Measurements from ENCODE around the gene AHCYL2.
A peak's percentile ranks its signal among the peaks of the same experiment; 100 is the strongest.
"Not testable (repeated sequence)": the region's sequence is repeated elsewhere in the genome, so short reads cannot be mapped to it uniquely, and the experiment has no call there.

AHCYL2 gene

DNA sequence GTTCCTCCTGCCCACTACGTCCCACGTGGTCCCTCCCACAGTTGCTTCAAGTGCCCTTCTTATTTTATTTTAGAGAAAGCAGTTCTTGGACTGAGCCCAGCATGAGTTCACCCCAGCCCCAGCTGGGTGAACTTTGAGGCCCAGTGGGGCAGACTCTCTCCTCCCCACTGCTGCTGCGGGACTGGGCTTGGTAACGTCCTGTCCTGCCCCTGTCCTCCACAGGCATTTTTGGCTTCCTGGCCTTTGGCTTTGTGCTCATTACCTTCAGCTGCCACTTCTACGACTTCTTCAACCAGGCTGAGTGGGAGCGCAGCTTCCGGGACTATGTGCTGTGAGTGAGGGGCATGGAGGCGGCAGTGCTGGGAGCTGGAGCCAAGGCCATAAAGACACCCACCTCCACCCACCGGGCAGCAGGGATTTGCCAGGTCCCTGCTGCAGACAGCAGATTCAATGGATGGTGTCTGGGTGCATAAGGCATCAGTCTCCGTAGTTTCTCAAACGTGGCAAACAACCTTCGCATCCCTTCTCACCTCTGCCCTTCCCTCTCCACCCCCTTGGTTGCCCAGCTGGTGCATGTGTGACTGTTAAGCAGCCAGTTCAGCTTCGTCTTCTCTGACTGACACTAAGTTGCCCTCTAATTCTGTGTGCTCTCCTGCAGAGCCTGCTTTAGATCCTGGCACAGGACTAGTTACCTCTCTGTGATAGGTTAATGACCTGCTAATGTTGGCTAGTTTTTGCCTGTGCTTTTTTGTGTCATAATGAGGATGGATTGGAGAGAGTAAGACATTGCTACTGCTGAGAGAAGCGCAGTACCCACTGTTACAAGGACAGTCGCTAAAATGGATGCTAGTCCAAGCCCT, 15.5 kb upstream of the AHCYL2 start:
- no peak for DNase-seq

DNA sequence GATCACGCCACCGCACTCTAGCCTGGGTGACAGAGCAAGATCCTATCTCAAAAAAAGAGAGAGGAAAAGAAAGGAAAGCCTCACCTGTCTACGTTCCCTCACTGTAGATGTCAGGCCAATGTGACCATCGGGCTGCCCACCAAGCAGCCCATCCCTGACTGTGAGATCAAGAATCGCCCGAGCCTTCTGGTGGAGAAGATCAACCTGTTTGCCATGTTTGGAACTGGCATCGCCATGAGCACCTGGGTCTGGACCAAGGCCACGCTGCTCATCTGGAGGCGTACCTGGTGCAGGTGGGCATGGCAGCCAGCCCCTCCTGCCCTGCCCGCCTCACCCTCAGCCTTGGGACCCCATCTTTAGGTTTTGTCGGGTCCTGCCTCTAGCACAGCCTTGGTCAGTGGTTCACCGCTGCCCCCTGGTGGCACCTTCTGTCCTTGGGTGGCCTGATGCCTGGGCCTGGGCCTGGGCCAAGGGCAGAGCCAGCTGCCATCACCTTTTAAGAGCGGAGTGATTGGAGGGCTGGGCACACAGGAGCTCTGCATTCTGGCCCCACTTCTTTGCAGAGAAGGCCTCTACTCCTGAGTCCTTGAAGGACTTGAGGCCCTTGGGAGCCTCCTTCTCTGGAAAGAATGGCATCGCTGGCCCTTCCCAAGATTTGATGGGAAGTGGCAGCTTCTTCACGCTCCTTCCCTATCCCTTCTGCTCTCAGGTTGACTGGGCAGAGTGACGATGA, 14.4 kb upstream of the AHCYL2 start:
- DNase-seq: peak; percentile 34

DNA sequence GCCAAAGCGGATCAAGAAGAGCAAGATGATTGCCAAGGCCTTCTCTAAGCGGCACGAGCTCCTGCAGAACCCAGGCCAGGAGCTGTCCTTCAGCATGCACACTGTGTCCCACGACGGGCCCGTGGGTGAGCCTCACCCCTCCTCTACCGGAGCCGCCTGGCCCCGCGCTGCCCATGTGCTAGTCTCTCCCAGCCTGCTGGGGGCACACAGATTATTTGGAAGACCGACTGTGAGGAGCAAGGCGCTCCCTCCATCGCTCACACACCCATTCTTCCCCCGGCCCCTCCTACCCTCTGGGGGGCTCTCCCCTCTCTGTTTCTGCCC, 13.9 kb upstream of the AHCYL2 start:
- no peak for DNase-seq

DNA sequence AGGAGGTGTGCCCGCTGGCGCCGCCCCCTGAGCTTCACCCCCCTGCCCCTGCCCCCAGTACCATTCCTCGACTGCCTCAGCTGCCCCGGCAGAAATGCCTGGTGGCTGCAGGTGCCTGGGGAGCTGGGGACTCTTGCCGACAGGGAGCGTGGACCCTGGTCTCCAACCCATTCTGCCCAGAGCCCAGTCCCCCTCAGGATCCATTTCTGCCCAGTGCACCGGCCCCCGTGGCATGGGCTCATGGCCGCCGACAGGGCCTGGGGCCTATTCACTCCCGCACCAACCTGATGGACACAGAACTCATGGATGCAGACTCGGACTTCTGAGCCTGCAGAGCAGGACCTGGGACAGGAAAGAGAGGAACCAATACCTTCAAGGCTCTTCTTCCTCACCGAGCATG, 12.7 kb upstream of the AHCYL2 start:
- DNase-seq: no peak

DNA sequence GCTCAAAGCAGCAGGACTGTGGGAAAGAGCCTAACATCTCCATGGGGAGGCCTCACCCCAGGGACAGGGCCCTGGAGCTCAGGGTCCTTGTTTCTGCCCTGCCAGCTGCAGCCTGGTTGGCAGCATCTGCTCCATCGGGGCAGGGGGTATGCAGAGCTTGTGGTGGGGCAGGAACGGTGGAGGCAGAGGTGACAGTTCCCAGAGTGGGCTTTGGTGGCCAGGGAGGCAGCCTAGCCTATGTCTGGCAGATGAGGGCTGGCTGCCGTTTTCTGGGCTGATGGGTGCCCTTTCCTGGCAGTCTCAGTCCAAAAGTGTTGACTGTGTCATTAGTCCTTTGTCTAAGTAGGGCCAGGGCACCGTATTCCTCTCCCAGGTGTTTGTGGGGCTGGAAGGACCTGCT, 12.2 kb upstream of the AHCYL2 start:
- DNase-seq: no peak

DNA sequence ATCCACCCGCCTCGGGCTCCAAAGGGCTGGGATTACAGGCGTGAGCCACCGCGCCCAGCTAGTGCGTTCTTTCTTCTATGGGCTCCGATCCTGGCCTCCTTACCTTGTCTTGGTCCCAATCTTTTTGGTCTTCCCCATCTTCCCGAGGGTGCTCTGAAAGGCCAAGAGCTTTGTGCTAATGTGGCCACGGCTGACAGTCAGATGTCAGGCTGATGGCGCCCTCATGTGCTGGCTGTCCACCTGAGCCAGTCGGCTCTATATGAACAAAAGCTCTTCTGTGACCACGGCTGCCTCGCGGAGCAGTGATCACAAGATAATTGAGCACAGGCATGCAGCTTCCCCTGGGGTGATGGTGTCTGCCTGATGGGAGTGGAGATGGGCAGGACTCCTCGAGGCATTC, 11.0 kb upstream of the AHCYL2 start:
- DNase-seq: peak; percentile 18

DNA sequence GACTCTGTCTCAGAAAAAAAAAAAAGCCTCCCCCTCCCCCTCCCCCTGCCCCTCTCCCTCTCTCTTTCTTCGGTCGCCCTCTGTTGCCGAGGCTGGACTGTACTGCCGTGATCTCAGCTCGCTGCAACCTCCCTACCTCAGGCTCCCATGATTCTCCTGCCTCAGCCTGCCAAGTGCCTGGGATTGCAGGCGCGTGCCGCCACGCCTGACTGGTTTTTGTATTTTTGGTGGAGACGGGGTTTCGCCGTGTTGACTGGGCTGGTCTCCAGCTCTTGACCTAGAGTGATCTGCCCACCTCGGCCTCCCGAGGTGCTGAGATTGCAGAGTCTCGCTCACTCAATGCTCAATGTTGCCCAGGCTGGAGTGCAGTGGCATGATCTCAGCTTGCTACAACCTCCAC, 9.1 kb upstream of the AHCYL2 start:
- DNase-seq: not testable (repeated sequence)

DNA sequence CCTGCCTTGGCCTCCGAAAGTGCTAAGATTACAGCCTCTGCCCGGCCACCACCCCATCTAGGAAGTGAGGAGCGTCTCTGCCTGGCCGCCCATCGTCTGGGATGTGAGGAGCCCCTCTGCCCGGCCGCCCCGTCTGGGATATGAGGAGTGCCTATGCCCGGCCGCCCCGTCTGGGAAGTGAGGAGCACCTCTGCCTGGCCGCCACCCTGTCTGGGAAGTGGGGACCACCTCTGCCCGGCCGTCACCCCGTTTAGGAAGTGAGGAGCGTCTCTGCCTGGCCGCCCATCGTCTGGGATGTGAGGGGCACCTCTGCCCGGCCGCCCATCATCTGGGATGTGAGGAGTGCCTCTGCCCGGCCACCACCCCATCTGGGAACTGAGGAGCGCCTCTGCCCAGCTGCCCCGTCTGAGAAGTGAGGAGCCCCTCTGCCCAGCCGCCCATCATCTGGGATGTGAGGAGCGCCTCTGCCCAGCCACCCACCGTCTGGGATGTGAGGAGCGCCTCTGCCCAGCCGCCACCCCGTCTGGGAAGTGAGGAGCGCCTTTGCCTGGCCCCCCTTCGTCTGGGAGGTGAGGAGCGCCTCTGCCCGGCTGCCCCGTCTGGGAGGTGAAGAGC, 8.6 kb upstream of the AHCYL2 start:
- not testable (repeated sequence) for DNase-seq

DNA sequence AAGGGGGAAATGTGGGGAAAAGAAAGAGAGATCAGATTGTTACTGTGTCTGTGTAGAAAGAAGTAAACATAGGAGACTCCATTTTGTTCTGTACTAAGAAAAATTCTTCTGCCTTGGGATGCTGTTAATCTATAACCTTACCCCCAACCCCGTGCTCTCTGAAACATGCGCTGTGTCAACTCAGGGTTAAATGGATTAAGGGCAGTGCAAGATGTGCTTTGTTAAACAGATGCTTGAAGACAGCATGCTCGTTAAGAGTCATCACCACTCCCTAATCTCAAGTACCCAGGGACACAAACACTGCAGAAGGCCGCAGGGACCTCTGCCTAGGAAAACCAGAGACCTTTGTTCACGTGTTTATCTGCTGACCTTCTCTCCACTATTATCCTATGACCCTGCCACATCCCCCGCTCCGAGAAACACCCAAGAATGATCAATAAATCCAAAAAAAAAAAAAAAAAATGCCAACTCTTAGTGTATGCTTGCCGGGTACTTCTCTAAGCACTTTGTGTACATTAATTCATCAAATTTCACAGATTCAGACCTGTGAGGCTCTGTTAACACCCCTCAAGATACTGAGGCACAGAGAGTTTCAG, 7.9 kb upstream of the AHCYL2 start:
- DNase-seq: not testable (repeated sequence)

DNA sequence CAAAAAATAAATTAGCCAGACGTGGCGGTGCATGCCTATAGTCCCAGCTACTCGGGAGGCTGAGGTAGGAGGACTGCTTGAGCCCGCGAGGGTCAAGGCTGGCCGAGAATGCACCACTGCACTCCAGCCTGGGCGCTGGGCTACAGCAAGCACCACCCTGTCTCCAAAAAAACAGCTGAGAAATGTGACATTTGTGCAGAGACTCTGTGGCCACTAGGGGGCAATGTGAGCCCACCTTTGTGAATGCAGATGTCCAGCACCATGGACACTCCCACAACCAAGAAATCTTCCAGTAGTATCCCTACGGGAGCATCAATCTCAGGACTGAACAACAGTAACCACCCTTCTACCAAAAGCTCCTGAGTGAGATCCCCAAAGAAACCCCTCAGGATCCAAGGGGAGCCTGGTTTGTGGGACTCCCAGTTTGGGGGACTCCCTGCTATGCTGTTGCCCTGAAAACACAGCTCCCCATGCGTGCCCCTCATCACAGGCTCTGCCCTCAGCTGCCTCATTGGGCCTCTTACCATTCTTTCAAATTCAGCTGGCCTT, 6.2 kb upstream of the AHCYL2 start:
- peak; percentile 82 for DNase-seq

DNA sequence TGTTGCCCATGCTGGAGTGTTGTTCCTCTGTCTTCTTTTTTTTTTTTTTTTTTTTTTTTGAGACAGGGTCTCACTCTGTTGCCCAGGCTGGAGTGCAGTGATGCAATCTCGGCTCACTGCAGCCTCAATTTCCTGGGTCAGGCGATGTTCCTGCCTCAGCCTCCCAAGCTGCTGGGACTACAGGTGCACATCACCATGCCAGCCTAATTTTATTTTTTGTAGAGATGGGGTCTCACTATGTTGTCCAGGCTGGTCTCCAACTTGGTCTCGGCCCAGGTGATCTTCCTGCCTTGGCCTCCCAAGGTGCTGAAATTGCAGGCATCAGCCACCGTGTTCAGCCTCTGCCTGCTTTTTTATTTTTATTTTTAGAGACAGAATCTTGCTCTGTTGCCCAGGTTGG, 5.7 kb upstream of the AHCYL2 start:
- not testable (repeated sequence) for DNase-seq

DNA sequence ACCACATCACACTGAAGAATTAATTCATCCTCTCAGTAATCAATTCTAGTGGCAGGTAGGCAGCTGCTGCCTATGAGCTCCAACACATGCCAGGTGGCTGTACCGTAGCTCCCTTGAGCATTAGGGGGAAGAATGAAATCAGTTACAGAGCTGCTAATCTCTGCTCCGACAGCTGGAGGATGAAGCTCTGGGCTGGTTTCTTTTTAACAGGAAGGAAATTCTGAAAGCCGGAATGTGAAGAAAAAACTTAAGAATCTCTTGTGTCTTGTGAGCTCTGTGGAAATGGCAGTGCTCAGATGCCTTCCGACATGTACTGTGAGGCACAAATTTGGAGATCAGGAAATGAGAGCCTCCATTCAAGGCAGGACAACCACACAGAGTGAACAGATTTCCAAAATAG, 2.8 kb upstream of the AHCYL2 start:
- no peak for DNase-seq

DNA sequence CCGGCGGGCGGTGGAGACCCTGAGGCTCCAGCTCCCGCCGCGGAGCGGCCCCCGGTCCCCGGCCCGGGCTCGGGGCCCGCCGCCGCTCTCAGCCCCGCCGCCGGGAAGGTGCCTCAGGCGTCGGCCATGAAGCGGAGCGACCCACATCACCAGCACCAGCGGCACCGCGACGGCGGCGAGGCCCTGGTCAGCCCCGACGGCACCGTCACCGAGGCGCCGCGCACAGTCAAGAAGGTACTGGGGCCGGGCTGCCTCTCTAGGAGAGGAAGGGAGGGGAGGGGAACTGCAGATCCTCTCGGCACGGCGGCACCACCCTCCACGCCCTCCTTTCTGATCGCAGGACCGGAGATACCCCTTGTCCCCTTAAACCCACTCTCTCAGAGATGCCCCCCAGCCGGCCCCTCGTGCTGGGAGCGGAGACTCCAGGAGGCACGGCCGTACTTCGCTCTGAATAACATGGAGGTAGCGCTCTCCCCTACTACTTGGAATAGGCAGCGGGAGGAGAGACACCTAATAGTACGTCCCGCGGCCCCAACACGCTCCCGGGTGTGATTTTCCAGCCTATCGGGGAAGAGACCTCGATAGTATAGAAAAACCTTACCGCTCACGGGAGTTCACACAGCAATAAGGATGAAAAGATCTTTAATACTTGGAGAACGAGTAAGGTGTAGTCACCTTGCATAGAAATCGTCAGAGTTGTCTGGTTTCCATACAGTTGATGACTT, 538 bp downstream of the AHCYL2 start:
- DNase-seq: peak; percentile 16

DNA sequence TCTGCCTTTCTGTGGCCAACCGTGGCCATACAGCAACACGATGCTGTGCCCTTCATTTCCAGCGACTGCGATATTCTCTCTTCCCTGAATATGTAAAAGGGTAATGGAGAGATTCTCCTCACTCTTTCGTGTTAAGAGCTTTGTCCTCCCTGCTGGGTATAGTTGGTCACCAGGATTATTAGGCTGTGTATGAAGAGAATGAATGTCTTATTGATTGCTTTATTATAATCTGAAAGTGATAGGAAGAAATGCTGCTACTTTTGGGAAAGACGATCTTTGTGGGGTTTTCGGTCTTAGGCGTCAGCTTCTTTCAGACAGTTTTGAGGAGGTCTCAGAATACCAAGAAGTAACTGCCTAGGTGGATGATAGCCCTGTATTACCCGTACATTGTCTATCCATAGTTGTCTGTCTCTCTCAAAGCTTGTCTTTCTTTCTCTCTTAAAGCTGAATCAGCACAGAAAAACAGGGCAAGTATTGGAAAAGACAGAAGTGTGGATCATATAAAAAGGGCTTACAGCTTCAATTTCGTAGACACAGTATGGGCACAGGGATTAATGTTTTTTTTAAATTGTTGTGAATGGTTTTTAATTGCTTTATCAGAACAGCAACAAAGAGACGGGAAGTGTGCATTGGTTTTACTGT, 1.2 kb downstream of the AHCYL2 start:
- DNase-seq: no peak

DNA sequence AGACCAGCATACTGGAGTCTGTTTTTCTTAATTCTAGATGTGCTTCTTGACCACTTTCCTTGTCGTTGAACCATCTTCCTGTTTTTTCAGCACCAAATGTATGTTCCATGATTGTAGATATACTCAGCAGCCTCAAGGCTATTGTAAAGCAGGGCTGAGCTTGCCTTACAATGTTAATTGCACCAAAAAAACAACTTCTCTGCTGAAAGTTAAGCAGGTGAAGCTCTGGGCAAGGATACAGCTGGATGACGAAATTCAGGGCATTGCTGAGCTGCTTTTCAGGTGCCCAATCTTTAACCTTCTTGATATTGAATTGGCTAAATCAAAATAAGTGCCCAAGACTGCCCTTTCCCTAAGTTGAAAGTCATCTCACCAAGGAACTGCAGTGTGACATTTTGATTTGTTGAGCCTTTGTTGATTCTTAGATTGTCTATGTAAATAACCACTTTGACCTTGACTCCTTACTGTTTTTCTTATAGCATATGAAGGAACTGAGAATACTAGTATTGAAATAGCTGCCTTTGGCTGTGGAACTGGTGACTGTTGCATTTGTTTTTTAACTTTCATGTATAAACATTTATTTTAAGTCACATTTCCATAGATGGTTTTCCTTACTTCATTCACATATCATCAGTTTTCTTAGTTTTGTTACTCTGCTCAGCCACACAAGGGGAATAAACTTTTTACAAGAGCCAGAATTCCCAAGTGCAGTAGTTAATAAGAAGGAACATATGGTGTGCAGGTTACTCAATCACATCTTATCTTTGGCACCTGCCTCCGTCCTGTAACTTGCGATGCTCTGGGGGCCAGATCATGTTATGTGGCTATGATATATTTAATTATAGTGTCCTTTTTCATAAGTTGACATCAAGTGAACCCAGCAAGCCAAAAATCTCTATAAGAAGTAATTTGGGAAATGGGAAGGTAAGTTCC, 3.1 kb downstream of the AHCYL2 start:
- no peak for DNase-seq

DNA sequence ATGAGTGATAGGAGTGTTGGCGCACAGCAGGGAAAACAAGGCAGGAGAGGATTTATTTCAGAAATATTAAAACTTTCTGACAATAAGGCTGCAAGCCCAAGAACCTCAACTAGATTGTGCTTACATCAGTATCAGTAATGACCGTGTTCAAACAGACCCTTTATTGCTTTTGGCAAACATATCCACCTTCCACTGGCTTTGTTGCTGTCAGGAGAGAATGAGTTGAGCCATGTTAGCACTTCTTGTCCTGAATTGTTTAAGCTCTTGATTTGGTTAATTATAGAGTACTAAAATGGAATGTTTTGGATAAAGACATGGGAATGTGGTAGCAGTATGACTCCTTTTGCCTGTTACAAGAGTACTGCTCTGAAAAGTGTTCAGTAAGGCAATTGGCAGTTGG, 3.8 kb downstream of the AHCYL2 start:
- DNase-seq: no peak

DNA sequence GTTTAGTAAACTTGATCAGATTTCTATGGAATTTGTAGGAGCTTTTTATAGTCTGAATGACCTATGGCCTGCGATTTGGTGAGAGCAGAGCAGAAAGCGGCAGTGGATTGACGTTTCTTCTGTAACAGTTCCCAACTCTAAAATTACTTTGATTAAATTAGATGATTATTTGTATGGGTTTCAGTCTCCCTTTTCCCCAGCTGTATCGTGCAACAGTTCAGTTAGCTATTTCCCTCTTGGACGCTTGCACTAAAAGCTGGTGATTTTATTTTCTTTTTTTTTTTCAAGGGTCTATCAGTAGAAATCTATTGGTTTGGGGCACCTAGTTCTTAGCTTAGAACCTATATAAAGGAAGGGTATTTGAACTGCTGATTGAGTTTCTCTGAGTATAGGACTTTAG, 6.8 kb downstream of the AHCYL2 start:
- no peak for DNase-seq

DNA sequence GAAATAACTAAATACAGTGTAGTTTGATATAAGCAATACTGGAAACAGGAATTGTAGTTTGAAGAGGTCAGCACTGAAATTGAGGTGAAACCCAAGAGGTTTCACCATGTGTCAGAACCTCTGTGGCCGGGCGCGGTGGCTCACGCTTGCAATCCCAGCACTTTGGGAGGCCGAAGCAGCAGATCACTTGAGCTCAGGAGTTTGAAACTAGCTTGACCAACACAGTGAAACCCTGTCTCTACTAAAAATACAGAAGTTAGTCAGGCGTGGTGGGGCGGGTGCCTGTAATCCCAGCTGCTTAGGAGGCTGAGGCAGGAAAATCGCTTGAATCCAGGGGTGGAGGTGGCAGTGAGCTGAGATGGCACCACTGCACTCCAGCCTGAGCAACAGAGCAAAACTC, 13.7 kb downstream of the AHCYL2 start:
- no peak for DNase-seq

DNA sequence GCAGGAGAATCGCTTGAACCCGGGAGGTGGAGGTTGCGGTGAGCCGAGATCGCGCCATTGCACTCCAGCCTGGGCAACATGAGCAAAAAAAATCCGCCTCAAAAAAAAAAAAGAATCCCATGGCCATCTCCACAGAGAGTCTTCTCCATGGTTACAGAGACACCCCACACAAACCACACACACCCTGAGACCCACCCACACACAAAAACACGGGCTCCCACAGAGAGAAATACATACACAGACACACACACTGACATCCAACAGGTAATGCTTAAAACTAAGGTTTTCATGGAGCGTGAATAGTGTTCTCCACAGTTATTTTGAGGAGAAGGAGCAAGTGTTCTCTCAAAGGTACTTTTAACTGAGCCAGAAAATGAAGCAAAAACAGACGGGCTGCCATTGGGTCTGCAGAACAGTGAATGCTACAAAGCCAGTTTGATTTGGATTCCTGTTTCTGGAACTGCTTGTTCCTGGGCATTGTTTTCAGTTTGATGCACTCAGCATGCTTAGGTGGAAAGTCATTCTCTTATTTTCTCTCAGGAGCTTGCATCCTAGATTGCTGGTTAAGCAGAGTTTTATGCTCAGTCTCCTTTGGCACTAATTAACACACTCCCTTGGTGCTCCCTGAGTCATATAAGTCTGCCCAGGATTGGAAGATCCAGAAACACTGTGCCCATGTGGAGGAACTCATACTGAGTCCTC, 15.4 kb downstream of the AHCYL2 start:
- no peak for DNase-seq

DNA sequence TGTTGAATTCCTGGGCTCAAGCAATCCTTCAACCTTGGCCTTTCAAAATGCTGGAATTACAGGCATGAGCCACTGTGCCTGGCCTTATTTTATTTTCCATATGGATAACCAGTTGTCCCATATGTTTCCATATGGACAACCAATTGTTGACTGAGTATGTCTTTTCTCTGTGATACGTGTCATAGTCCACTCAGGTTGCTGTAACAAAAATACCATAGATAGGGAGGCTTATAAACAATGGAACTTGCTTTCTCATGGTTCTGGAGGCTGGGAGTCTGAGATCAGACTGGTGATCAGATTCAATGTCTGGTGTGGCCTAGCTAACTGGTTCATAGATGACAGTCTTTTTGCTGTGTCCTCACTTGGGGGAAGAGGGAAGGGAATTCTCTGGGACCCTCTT, 19.4 kb downstream of the AHCYL2 start:
- DNase-seq: no peak

Data from fibroblast of upper back skin (primary cell).